Measurements from ENCODE around the gene CPPED1.
A peak's percentile ranks its signal among the peaks of the same experiment; 100 is the strongest.

The CPPED1 gene

GRCh38 chr16:12811441-12812383, 8.0 kb upstream of the CPPED1 start:
- H3K27me3 ChIP-seq (ENCODE audit: insufficient read depth, poor library complexity, severe bottlenecking): no peaks in the 10 kb centered on the region
- H3K36me3 ChIP-seq (ENCODE audit: low read depth): no peaks in the 10 kb centered on the region
- H3K9me3 ChIP-seq (ENCODE audit: severe bottlenecking): peaks cover 3% of the 10 kb centered on the region
- no peak for TF ChIP-seq CTCF (IDR thresholded peaks at IDR 0.05; ENCODE audit: poor library complexity, severe bottlenecking)
- ATAC-seq (ENCODE audit: low read depth) (no peak), DNase-seq (ENCODE audit: low spot score) (no peak)
- H3K27ac ChIP-seq (ENCODE audit: poor library complexity, severe bottlenecking): no peak overlapping the region
- H3K4me3 ChIP-seq (ENCODE audit: severe bottlenecking): no peak overlapping the region
- H3K4me1 ChIP-seq (ENCODE audit: insufficient read depth, poor library complexity, severe bottlenecking): no peaks in the 10 kb centered on the region

GRCh38 chr16:12805066-12805465, 1.4 kb upstream of the CPPED1 start:
- TF ChIP-seq CTCF (IDR thresholded peaks at IDR 0.05; ENCODE audit: poor library complexity, severe bottlenecking): no peak
- H3K4me3 ChIP-seq (ENCODE audit: severe bottlenecking): no peak overlapping the region
- H3K27me3 ChIP-seq (ENCODE audit: insufficient read depth, poor library complexity, severe bottlenecking): no peaks in the 10 kb centered on the region
- DNase-seq (ENCODE audit: low spot score): no peak
- H3K4me1 ChIP-seq (ENCODE audit: insufficient read depth, poor library complexity, severe bottlenecking): peaks cover 8% of the 10 kb centered on the region
- no peaks in the 10 kb centered on the region for H3K36me3 ChIP-seq (ENCODE audit: low read depth)
- H3K27ac ChIP-seq (ENCODE audit: poor library complexity, severe bottlenecking): no peak overlapping the region
- H3K9me3 ChIP-seq (ENCODE audit: severe bottlenecking): no peaks in the 10 kb centered on the region
- no peak for ATAC-seq (ENCODE audit: low read depth)

- DNase-seq (ENCODE audit: low spot score) (no peak), ATAC-seq (ENCODE audit: low read depth) (no peak)
- Histone ChIP-seq H3K27ac (ENCODE audit: poor library complexity, severe bottlenecking) (no peak overlapping the region), H3K9me3 (ENCODE audit: severe bottlenecking) (no peaks in the 10 kb centered on the region), H3K36me3 (ENCODE audit: low read depth) (no peaks in the 10 kb centered on the region), H3K4me1 (ENCODE audit: insufficient read depth, poor library complexity, severe bottlenecking) (peaks cover 8% of the 10 kb centered on the region), H3K27me3 (ENCODE audit: insufficient read depth, poor library complexity, severe bottlenecking) (no peaks in the 10 kb centered on the region), H3K4me3 (ENCODE audit: severe bottlenecking) (no peak overlapping the region)
- no peak for TF ChIP-seq CTCF (IDR thresholded peaks at IDR 0.05; ENCODE audit: poor library complexity, severe bottlenecking)
These were observed 708 bp upstream of the CPPED1 start for GRCh38 chr16:12804395-12804794.

- TF ChIP-seq CTCF (IDR thresholded peaks at IDR 0.05; ENCODE audit: poor library complexity, severe bottlenecking): no peak
- peaks cover 8% of the 10 kb centered on the region for H3K4me1 ChIP-seq (ENCODE audit: insufficient read depth, poor library complexity, severe bottlenecking)
These were observed 1.0 kb downstream of the CPPED1 start for GRCh38 chr16:12802661-12803060.

GRCh38 chr16:12802048-12802447, 1.6 kb downstream of the CPPED1 start:
- Histone ChIP-seq H3K27me3 (ENCODE audit: insufficient read depth, poor library complexity, severe bottlenecking) (no peaks in the 10 kb centered on the region), H3K27ac (ENCODE audit: poor library complexity, severe bottlenecking) (peak overlapping the region; percentile 83), H3K4me1 (ENCODE audit: insufficient read depth, poor library complexity, severe bottlenecking) (peaks cover 8% of the 10 kb centered on the region), H3K4me3 (ENCODE audit: severe bottlenecking) (peak overlapping the region; percentile 57), H3K9me3 (ENCODE audit: severe bottlenecking) (no peaks in the 10 kb centered on the region), H3K36me3 (ENCODE audit: low read depth) (no peaks in the 10 kb centered on the region)
- ATAC-seq (ENCODE audit: low read depth): no peak
- no peak for TF ChIP-seq CTCF (IDR thresholded peaks at IDR 0.05; ENCODE audit: poor library complexity, severe bottlenecking)
- DNase-seq (ENCODE audit: low spot score): no peak

More at GRCh38 chr16:12802661-12803060, 1.0 kb downstream of the CPPED1 start:
- ATAC-seq (ENCODE audit: low read depth): no peak
- peak overlapping the region; percentile 83 for H3K27ac ChIP-seq (ENCODE audit: poor library complexity, severe bottlenecking)
- peak overlapping the region; percentile 57 for H3K4me3 ChIP-seq (ENCODE audit: severe bottlenecking)
- H3K27me3 ChIP-seq (ENCODE audit: insufficient read depth, poor library complexity, severe bottlenecking): no peaks in the 10 kb centered on the region
- no peaks in the 10 kb centered on the region for H3K9me3 ChIP-seq (ENCODE audit: severe bottlenecking)
- DNase-seq (ENCODE audit: low spot score): no peak
- H3K36me3 ChIP-seq (ENCODE audit: low read depth): no peaks in the 10 kb centered on the region

Data from RWPE2 (cell line).